GM21390 (cell line): Measurements from ENCODE around the gene SMYD1.

Experiments used
- ATAC-seq: cut with Tn5 transposase; IDR thresholded peaks from one replicate; pipeline ENCODE4 v1.9.1; 2021; ENCODE audit not compliant: unreplicated experiment

The SMYD1 gene

GRCh38 chr2:88121678-88122077 lies 54.1 kb downstream of the SMYD1 start:
- no peak for ATAC-seq

GRCh38 chr2:88122141-88122884 lies 54.7 kb downstream of the SMYD1 start:
- no peak for ATAC-seq

- ATAC-seq: no peak
Observed at GRCh38 chr2:88123164-88123974, 55.7 kb downstream of the SMYD1 start.

- no peak for ATAC-seq
Observed at GRCh38 chr2:88123975-88124917, 56.6 kb downstream of the SMYD1 start.

GRCh38 chr2:88125344-88125923 lies 57.8 kb downstream of the SMYD1 start:
- no peak for ATAC-seq

GRCh38 chr2:88125924-88126771 lies 58.5 kb downstream of the SMYD1 start:
- ATAC-seq: no peak

- no peak for ATAC-seq
Observed at GRCh38 chr2:88126772-88127637, 59.4 kb downstream of the SMYD1 start.

GRCh38 chr2:88127638-88127887 lies 59.9 kb downstream of the SMYD1 start:
- ATAC-seq: no peak

- no peak for ATAC-seq
Observed at GRCh38 chr2:88127888-88128653, 60.4 kb downstream of the SMYD1 start, which contains the start of gene FABP1. Gene FABP1 (minus strand): TSS chr2:88128062. CDS start chr2:88128017, 45 bp downstream.

GRCh38 chr2:88128654-88129312 lies 61.2 kb downstream of the SMYD1 start:
- no peak for ATAC-seq

GRCh38 chr2:88129313-88129959 lies 61.8 kb downstream of the SMYD1 start:
- no peak for ATAC-seq

GRCh38 chr2:88131201-88131998 lies 63.8 kb downstream of the SMYD1 start:
- no peak for ATAC-seq

- ATAC-seq: no peak
Observed at GRCh38 chr2:88131999-88132368, 64.4 kb downstream of the SMYD1 start.

- no peak for ATAC-seq
Observed at GRCh38 chr2:88133875-88134274, 66.2 kb downstream of the SMYD1 start.

GRCh38 chr2:88136817-88137216 lies 69.2 kb downstream of the SMYD1 start:
- no peak for ATAC-seq

GRCh38 chr2:88137833-88138232 lies 70.2 kb downstream of the SMYD1 start:
- ATAC-seq: no peak
